Mammary epithelial cell (primary cell): ENCODE measurements around the gene SON.

Experiments
- CTCF ChIP-seq, 2 donors: IDR thresholded peaks in 1 of 2; conservative IDR thresholded peaks in 1 of 2; 2 replicates each; pipeline ENCODE4 v1.5.1; 2011 to 2012; ENCODE audit warnings: inconsistent platforms in 2 of 2, low read length in 2 of 2, mild to moderate bottlenecking in 2 of 2, control low read depth in 1 of 2, low read depth in 1 of 2; ENCODE audit not compliant: insufficient read depth in 1 of 2; ENCODE audit errors: extremely low read depth in 1 of 2
- EZH2 ChIP-seq: IDR thresholded peaks from 2 replicates; pipeline ENCODE4 v1.6.1; 2012; ENCODE audit warnings: low read length, inconsistent platforms, borderline replicate concordance

GRCh38 chr21:33568448-33568847, 25.6 kb downstream of the SON start:
- TF ChIP-seq EZH2, result no peak
- no peak for TF ChIP-seq CTCF (conservative IDR thresholded peaks at IDR 0.05 in 1 of 2, IDR thresholded peaks at IDR 0.05 in 1 of 2; ENCODE audit: extremely low read depth in 1 of 2, insufficient read depth in 1 of 2, low read depth in 1 of 2, low read length in 2 of 2)
